Chondrocyte (in vitro differentiated cells): ENCODE results near the gene FLYWCH2. TPM values are rescaled to one million over a fixed set of nuclear protein-coding genes. Genes with fewer than 3 reads are reported as not detected.

Experiments
- DNase-seq: peaks from one replicate; pipeline ENCODE4 v3.0.0; 2021; ENCODE audit warnings: mixed read lengths, low spot score
- H3K27ac Mint-ChIP-seq: one replicate; pipeline ENCODE4 v1.8.0; 2021; ENCODE audit warnings: mild to moderate bottlenecking, moderate library complexity, mixed read lengths; ENCODE audit not compliant: unreplicated experiment
- H3K27me3 Mint-ChIP-seq: 2 replicates; pipeline ENCODE4 v1.8.0; 2021; ENCODE audit warnings: low read depth, mixed read lengths
- H3K36me3 Mint-ChIP-seq: 2 replicates; pipeline ENCODE4 v1.8.0; 2021; ENCODE audit warnings: low read depth, mixed read lengths
- H3K4me1 Mint-ChIP-seq: 2 replicates; pipeline ENCODE4 v1.8.0; 2021; ENCODE audit warnings: low read depth, mild to moderate bottlenecking, mixed read lengths
- H3K4me3 Mint-ChIP-seq: one replicate; pipeline ENCODE4 v1.8.0; 2021; ENCODE audit warnings: mild to moderate bottlenecking, moderate library complexity, mixed read lengths; ENCODE audit not compliant: unreplicated experiment
- H3K9me3 Mint-ChIP-seq: 2 replicates; pipeline ENCODE4 v1.8.0; 2021; ENCODE audit warnings: low read depth, mixed read lengths
- CTCF ChIP-seq: fragments of 200-600 bp; sonication (generic); IDR thresholded peaks from 2 replicates; pipeline ENCODE4 v1.5.0; 2021; ENCODE audit warnings: antibody characterized with exemption, mild to moderate bottlenecking, moderate library complexity
- long read RNA-seq: library from polyadenylated mRNA; stranded (forward); transcript quantifications from one replicate; pipeline ENCODE4 v2.0.0, GENCODE V29; 2021
- total RNA-seq: library from RNA; stranded (reverse); gene quantifications from 3 replicates; pipeline ENCODE4 v1.2.1, GENCODE V29; 2021

The FLYWCH2 gene
- 33.4 to 43.1 TPM (median 34.7 TPM) in 3 replicates for total RNA-seq
- long read RNA-seq, transcript FLYWCH2-202 (4 exons, 1,036 nt): major isoform, 53 of 58 reads
- long read RNA-seq, partial matches to known transcripts: 2 of 58 reads
- long read RNA-seq, other reads (novel, unspliced or antisense): 3 of 58 reads

GRCh38 chr16:2882650-2883457 is at the start of gene FLYWCH2:
Gene FLYWCH2 (plus strand): TSS chr16:2883215. CDS start chr16:2896450, 13,235 bp downstream.
- H3K4me3 Mint-ChIP-seq: peak within 1 kb of the TSS; percentile 87

GRCh38 chr16:2833776-2834175 is 49.2 kb upstream of the FLYWCH2 start:
- H3K4me1 Mint-ChIP-seq: peaks cover 28% of the 10 kb centered on the region
- TF ChIP-seq CTCF: no peak

More at GRCh38 chr16:2882650-2883457, at the start of gene FLYWCH2:
- TF ChIP-seq CTCF: peak; percentile 48
- no peaks in the 10 kb centered on the region for H3K36me3 Mint-ChIP-seq
- DNase-seq: peak; percentile 99
- peak within 1 kb of the TSS; percentile 97 for H3K27ac Mint-ChIP-seq
- H3K27me3 Mint-ChIP-seq: no peaks in the 10 kb centered on the region
- H3K9me3 Mint-ChIP-seq: no peaks in the 10 kb centered on the region
- peaks cover 17% of the 10 kb centered on the region for H3K4me1 Mint-ChIP-seq

GRCh38 chr16:2834968-2835367 is 48.0 kb upstream of the FLYWCH2 start:
- Mint-ChIP-seq H3K4me1 (peaks cover 28% of the 10 kb centered on the region), H3K36me3 (no peaks in the 10 kb centered on the region), H3K9me3 (no peaks in the 10 kb centered on the region), H3K4me3 (no peak overlapping the region), H3K27ac (peak overlapping the region; percentile 94), H3K27me3 (peaks cover 9% of the 10 kb centered on the region)
- no peak for TF ChIP-seq CTCF
- no peak for DNase-seq

More at GRCh38 chr16:2833776-2834175, 49.2 kb upstream of the FLYWCH2 start:
- H3K4me3 Mint-ChIP-seq: no peak overlapping the region
- no peaks in the 10 kb centered on the region for H3K9me3 Mint-ChIP-seq
- no peak for DNase-seq
- H3K36me3 Mint-ChIP-seq: no peaks in the 10 kb centered on the region
- peaks cover 11% of the 10 kb centered on the region for H3K27me3 Mint-ChIP-seq
- no peak overlapping the region for H3K27ac Mint-ChIP-seq

GRCh38 chr16:2835638-2836493 is 47.1 kb upstream of the FLYWCH2 start:
- H3K4me3 Mint-ChIP-seq: no peak overlapping the region
- no peaks in the 10 kb centered on the region for H3K9me3 Mint-ChIP-seq
- DNase-seq: peak; percentile 86
- H3K4me1 Mint-ChIP-seq: peaks cover 28% of the 10 kb centered on the region
- H3K27ac Mint-ChIP-seq: peak overlapping the region; percentile 94
- TF ChIP-seq CTCF: peak; percentile 33
- H3K27me3 Mint-ChIP-seq: peaks cover 7% of the 10 kb centered on the region
- no peaks in the 10 kb centered on the region for H3K36me3 Mint-ChIP-seq
